Measurements from ENCODE around the gene SASH1.

Gene SASH1

DNA sequence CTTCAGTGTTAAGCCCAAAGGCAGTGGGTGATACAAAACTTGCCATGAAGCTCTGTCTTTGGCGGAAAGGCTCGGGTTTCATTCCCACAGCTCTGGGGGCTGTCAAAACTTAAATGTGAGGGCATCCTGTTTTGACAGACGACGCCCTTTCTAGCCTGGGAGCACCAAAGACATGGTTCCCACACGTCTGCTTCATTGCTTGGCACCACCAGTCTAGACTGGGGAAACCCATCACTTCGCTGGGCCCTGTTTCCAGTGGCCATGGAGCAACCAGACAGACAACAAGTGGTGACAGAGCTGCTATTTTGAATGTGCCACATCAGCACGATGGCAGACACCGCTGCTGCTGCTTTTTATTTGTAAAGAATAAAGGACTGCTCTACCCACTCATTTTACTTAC, 127.5 kb downstream of the SASH1 start:
- no peak overlapping the region for H3K27ac ChIP-seq (ENCODE audit: low read depth, low read length)
- no peaks in the 10 kb centered on the region for H3K9me3 ChIP-seq (ENCODE audit: control insufficient read depth, insufficient read depth, low read length)
- H3K27me3 ChIP-seq (ENCODE audit: control insufficient read depth, low read length): peaks cover 3% of the 10 kb centered on the region; the same call in 1 of the 2 replicates
- H3K4me2 ChIP-seq (ENCODE audit: low read length): no peak overlapping the region
- H3F3A ChIP-seq (ENCODE audit: control insufficient read depth, insufficient read depth): no peaks in the 10 kb centered on the region
- no peaks in the 10 kb centered on the region for H3K79me2 ChIP-seq (ENCODE audit: control insufficient read depth, low read length)
- no peaks in the 10 kb centered on the region for H3K36me3 ChIP-seq (ENCODE audit: control insufficient read depth, low read length)
- H3K9me2 ChIP-seq (replicated peaks; ENCODE audit: control insufficient read depth, low read length): no peaks in the 10 kb centered on the region
- H3K4me3 ChIP-seq (ENCODE audit: low read length): no peak overlapping the region
- H3K4me1 ChIP-seq (ENCODE audit: control insufficient read depth, low read length): no peaks in the 10 kb centered on the region
- H4K20me1 ChIP-seq (ENCODE audit: control insufficient read depth, insufficient read depth, low read depth, low read length): no peaks in the 10 kb centered on the region
- TF ChIP-seq EZH2phosphoT487 (IDR thresholded peaks at IDR 0.05; ENCODE audit: borderline replicate concordance, low read length): no peak

DNA sequence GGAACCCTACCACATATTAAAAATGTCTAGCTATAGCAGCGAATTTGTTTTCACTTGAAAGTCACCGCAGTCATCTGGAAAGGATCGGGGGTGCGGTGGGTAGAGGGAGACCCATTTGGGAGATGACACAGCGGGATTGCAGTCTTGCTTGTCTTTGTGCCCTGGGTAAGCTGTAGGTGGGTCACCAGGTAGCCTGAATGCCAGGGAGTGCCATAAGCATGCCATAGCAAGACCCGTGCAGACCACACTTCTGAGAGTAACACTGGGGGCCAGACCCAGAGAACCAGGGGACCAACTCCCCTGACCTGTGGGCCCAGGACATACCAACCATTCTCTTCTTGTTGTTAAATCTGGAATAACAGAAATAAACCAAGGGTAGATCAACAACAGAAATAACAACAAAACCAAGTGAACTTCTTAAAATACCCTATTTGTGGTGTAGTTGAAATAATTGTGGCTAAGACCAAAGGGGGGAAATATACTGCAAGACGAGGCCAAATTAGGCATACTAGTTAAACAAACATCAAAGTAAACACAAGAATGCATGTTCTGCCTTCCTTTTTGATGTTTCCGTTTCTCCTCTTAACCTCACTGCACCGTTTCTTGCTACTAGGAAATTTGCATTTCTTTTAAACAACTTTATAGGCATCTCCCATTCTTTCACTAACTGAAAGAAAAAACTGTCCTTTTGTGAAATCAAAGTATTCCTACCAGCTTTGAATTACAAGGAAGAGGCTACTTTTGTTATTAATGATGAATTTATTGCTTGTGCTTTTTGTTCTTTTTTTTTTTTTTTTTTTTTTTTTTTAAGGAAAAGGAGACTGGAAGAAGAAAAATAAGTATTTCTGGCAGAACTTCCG, 128.2 kb downstream of the SASH1 start:
- Histone ChIP-seq H3K4me1 (ENCODE audit: control insufficient read depth, low read length) (no peaks in the 10 kb centered on the region), H3K4me2 (ENCODE audit: low read length) (no peak overlapping the region), H3F3A (ENCODE audit: control insufficient read depth, insufficient read depth) (no peaks in the 10 kb centered on the region), H3K9me3 (ENCODE audit: control insufficient read depth, insufficient read depth, low read length) (no peaks in the 10 kb centered on the region), H3K79me2 (ENCODE audit: control insufficient read depth, low read length) (no peaks in the 10 kb centered on the region), H3K4me3 (ENCODE audit: low read length) (no peak overlapping the region), H3K36me3 (ENCODE audit: control insufficient read depth, low read length) (no peaks in the 10 kb centered on the region), H3K27me3 (ENCODE audit: control insufficient read depth, low read length) (peaks cover 3% of the 10 kb centered on the region; the same call in 1 of the 2 replicates), H4K20me1 (ENCODE audit: control insufficient read depth, insufficient read depth, low read depth, low read length) (no peaks in the 10 kb centered on the region), H3K9me2 (replicated peaks; ENCODE audit: control insufficient read depth, low read length) (no peaks in the 10 kb centered on the region), H3K27ac (ENCODE audit: low read depth, low read length) (no peak overlapping the region)
- TF ChIP-seq CTCF (IDR thresholded peaks at IDR 0.05; ENCODE audit: low read depth, low read length, poor library complexity, severe bottlenecking): no peak
- no peak for TF ChIP-seq EZH2phosphoT487 (IDR thresholded peaks at IDR 0.05; ENCODE audit: borderline replicate concordance, low read length)

DNA sequence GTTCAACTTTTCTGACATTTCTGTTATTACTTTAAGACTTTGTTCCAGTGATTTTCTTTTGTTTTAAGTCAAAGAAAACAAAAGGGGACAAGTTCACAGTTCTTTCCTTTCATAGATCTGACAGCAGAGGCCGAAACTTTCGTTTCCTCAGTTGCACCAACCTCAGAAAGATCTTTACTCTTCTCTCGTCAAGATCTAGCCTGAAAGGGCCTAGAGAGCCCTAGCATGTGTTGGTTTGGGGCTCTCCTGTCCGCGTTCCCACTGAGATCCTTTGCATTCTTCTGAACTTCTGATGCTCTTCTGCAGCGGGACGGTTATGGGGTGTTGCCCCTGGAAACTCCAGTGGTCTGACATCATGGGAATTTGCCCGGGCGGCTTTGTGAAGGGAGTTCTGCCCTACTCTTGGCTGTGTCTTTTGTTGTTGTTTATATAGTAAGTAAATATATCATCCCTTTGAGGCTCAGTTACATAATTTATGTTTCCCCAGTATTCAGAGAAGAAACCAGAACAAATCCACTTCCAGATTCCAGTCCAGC, 129.1 kb downstream of the SASH1 start:
- no peaks in the 10 kb centered on the region for H3K4me1 ChIP-seq (ENCODE audit: control insufficient read depth, low read length)
- no peak overlapping the region for H3K4me2 ChIP-seq (ENCODE audit: low read length)
- no peaks in the 10 kb centered on the region for H3K9me3 ChIP-seq (ENCODE audit: control insufficient read depth, insufficient read depth, low read length)
- H3K27ac ChIP-seq (ENCODE audit: low read depth, low read length): no peak overlapping the region
- no peaks in the 10 kb centered on the region for H3K27me3 ChIP-seq (ENCODE audit: control insufficient read depth, low read length)
- H3K36me3 ChIP-seq (ENCODE audit: control insufficient read depth, low read length): no peaks in the 10 kb centered on the region
- no peak for TF ChIP-seq CTCF (IDR thresholded peaks at IDR 0.05; ENCODE audit: low read depth, low read length, poor library complexity, severe bottlenecking)
- TF ChIP-seq EZH2phosphoT487 (IDR thresholded peaks at IDR 0.05; ENCODE audit: borderline replicate concordance, low read length): no peak
- no peaks in the 10 kb centered on the region for H3F3A ChIP-seq (ENCODE audit: control insufficient read depth, insufficient read depth)
- no peaks in the 10 kb centered on the region for H4K20me1 ChIP-seq (ENCODE audit: control insufficient read depth, insufficient read depth, low read depth, low read length)
- H3K79me2 ChIP-seq (ENCODE audit: control insufficient read depth, low read length): no peaks in the 10 kb centered on the region
- H3K9me2 ChIP-seq (replicated peaks; ENCODE audit: control insufficient read depth, low read length): no peaks in the 10 kb centered on the region
- no peak overlapping the region for H3K4me3 ChIP-seq (ENCODE audit: low read length)

Measured in DOHH2 (cell line).